Stromal cell of bone marrow (primary cell): Measurements from ENCODE around the gene SEC24D.
"Not testable (repeated sequence)": the region's sequence is repeated elsewhere in the genome, so short reads cannot be mapped to it uniquely, and the experiment has no call there.

Experiments used
- DNase-seq: peaks from one replicate; pipeline ENCODE4 v3.0.0-alpha.2; 2012; ENCODE audit warnings: low read depth

SEC24D gene, protein sequence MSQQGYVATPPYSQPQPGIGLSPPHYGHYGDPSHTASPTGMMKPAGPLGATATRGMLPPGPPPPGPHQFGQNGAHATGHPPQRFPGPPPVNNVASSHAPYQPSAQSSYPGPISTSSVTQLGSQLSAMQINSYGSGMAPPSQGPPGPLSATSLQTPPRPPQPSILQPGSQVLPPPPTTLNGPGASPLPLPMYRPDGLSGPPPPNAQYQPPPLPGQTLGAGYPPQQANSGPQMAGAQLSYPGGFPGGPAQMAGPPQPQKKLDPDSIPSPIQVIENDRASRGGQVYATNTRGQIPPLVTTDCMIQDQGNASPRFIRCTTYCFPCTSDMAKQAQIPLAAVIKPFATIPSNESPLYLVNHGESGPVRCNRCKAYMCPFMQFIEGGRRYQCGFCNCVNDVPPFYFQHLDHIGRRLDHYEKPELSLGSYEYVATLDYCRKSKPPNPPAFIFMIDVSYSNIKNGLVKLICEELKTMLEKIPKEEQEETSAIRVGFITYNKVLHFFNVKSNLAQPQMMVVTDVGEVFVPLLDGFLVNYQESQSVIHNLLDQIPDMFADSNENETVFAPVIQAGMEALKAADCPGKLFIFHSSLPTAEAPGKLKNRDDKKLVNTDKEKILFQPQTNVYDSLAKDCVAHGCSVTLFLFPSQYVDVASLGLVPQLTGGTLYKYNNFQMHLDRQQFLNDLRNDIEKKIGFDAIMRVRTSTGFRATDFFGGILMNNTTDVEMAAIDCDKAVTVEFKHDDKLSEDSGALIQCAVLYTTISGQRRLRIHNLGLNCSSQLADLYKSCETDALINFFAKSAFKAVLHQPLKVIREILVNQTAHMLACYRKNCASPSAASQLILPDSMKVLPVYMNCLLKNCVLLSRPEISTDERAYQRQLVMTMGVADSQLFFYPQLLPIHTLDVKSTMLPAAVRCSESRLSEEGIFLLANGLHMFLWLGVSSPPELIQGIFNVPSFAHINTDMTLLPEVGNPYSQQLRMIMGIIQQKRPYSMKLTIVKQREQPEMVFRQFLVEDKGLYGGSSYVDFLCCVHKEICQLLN

DNA sequence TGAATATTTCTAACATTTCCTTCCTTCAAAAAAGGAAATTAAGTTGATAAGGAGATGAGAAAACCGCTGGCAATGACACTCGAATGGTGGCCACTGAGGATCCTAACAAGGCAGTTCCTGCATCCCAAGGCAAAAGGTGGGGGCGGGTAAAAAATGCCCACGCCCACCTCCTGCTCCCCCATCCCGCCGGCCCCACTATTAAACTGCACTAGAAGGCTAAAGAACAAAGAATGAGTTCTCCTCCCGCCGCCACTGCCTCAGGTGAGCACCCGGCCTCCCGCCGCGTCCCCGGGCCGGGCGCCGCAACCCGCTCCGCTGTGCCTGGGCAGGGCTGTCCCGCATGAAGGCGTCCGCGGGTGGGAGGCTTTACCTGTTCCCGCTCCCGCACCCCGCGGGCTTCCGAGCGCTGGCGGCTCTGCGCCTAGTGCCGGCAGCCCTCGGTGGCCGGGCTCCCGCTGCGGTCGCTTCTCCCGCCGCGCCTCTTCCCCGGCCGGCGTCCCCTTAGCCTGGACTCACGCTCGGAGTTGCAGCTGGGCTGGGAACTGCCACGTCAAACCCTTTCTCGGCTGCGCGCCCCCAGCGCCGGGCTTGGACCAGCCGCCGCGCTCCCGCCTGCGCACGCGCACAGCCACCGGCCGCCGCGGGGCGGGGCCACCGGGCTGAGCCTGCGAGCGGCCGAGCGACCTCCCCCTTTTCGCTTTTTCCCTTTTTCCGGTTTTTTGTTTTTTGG is at the start of gene SEC24D:
Gene SEC24D (minus strand): TSS at position 556 of the 730 bp plus-strand sequence. CDS start 2,430 bp downstream, outside the sequence.
- peak; percentile 79 for DNase-seq

DNA sequence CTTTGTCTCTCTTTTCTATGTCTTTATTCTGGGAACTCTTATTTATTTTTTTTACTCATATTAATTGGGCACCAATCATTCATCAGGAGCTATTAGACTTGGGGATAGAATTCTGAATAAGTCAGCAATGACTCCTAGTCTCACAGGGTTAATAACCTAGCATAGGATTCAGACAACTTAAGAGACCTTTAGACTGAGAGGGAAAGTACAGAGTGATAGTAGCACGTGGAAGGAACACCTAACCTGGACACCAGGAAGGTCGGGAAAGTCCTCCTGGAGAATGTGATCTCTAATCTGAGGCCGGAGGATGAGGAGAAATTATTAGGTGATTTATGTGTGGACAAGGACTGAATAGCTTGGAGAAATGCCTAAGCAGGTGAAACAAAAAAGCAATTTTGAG is 48.8 kb upstream of the SEC24D start:
- DNase-seq: no peak

DNA sequence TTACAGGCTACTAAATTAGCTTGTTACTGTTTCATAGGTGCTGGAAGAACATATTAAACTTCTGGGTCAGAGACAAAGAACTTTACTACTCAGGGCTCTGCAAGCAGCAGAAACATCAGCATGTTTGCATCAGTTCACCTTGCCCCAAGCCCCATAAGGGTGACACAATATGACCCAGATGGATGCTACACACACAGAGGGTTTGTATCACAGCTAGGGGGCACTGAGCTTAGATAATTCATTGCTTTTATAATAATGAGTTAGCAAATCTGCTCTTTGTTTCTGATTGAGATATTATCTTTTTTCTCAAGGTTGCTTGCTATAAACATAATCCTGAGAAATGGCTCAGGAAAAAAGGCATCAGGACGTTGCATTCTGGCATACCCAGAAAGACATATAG is 47.9 kb upstream of the SEC24D start:
- DNase-seq: no peak

DNA sequence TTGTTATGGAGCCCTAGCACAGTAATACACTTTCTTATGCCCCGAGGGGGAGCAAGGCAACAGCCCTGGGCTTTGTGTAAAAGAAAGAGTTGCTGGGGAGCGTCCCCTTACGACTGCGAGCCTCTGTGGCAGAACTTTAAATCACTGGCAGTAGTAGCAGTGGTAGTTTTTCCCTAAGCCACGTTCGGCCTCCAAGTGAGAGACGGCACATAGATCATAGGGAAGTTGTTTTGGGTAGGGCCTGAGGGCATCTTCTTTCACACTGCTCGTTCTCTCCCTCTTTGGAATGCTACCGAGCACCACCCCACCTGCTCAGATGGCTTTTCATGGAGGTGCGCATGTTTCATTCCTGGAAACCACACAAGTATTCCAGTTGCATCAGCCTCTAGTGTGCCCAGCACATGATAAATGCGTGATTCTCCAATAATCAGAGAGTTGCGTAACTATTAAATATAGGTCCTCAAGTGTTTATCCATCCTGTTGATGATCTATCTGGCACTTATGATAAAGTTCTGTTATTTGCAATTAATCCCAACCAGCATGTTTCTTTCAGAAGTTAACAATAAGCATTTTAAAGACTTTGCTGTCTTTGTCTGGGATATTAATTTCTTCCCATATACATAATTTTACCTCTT is 45.7 kb upstream of the SEC24D start:
- DNase-seq: no peak

DNA sequence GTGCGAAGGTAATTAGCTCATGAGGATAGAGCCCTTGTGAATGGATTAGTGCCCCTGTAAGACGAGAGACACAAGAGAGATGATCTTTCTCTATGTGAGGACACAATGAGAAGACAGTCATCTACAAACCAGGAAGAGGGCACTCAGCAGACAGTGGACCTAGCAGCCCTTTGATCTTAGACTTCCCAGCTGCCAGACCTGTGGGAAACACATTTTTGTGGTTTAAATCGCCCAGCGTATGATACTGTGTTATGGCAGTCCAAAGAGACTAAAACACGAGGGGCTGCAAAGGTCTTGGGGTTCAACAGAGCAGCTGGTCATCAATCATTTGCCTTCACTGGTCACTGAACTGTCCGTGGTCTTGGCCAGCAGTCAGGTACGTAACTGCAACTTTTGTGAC is 43.5 kb upstream of the SEC24D start:
- no peak for DNase-seq

DNA sequence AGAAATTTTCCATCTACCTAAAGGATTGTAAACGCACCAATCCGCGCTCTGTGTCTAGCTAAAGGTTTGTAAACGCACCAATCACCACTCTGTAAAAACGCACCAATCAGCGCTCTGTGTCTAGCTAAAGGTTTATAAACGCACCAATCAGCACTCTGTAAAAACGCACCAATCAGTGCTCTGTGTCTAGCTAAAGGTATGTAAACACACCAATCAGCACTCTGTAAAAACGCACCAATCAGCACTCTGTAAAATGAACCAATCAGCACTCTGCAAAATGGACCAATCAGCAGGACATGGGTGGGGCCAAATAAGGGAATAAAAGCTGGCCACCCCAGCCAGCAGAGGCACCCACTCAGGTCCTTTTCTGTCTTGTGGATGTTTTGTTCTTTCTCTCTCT is 42.6 kb upstream of the SEC24D start:
- not testable (repeated sequence) for DNase-seq

DNA sequence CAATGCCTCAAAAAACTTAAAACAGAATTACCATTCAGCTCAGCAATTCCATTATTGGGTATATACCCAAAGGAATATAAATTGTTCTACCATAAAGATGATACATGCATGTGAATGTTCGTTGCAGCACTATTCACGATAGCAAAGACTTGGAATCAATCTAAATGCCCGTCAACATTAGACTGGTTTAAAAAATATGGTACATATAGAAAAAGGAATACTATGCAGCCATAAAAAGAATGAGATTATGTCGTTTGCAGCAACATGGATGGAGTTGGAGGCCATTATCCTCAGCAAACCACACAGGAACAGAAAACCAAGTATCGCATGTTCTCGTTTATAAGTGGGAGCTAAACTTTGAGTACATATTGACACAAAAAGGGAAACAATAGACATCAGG is 41.9 kb upstream of the SEC24D start:
- DNase-seq: no peak

DNA sequence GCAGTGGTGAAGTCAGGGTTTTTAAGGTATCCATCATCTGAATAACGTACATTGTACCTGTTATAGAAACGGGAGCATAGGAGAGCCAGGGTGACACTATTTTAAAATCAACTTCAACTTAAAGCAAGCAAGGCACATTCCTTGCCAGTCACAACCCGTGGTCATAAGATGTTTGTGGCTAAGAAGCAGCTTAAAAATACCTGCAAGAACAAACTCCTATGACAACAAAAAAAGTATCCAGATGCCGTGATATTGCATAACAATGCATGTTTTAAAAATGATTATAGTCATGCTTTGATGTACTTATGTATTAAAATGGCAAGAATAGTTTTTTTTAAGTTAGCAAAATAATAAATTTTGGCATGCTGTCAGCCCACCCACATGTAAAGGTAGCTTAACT is 36.3 kb upstream of the SEC24D start:
- no peak for DNase-seq

DNA sequence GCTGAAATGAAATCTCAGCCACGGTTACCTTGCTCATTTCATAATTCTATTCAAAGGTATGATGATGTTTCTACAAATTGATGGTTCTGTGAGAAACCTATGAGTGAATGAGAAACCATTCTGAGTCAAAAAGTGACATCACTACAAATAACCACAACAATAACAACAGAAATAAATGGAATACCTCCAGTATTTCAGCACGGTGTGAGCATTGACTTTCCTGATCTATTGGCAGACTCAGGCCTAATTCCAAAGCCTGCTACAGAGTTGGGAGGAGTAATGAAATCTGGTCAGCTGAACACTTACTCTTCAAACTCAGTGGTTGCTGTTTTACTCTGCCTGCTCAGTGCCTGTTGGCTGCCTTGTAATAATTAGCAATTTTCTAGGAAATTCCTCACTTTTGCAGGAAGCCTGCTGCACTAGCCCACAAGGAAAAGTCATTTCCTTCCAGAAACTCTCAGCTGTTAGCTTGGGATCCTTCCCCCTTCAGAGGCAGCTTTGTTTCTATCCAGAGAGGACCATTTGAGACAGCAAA is 33.9 kb upstream of the SEC24D start:
- no peak for DNase-seq

DNA sequence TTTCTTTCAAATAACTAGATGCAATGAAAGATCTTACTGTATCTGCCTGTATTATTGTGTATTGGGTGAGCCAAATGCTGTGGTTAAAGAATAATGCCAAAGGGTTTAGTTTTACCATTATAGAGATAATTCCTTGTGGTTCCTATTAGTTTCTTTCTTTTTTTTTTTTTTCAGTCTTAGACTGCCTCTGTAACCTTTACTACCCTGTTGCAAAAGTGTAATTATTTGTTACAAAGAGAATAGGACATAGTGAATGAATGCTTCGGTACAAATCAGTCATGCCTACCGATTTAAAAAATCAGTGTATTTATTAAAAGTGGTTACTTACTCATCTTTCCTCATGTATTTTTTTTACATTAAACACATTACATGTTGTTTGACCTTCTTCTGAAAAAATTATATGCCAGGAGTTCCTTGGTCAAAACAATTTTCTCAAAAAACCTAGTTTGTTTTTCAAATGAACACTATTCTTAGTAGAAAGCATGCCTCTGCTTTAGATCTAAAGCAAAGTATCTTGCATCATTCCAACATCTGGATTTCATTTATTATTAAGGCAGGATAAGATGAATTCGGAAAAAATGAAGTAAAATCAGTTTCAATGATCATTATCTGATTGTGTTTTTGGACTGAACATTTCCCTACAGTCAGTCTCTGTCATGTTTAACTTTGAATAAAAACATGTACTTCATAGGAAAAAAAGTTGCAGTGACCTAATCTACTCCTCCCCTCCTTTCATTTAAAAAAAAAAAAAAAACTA is 31.6 kb upstream of the SEC24D start:
- DNase-seq: no peak

DNA sequence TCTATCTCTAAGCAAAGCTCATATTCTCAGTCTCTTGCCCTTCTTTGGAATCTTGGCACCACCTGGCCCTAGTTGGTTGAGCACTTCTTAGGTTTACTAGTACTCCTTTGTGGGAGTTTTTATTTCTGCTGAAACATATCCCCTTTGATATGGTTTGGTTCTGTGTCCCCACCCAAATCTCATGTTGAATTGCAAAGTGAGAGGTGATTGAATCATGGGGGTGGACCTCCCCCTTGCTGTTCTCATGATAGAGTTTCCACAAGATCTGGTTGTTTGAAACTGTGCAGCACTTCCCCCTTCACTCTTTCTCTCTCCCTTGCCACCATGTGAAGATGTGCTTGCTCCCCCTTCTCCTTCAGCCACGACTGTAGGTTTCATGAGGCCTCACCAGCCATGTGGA is 30.5 kb upstream of the SEC24D start:
- DNase-seq: no peak

DNA sequence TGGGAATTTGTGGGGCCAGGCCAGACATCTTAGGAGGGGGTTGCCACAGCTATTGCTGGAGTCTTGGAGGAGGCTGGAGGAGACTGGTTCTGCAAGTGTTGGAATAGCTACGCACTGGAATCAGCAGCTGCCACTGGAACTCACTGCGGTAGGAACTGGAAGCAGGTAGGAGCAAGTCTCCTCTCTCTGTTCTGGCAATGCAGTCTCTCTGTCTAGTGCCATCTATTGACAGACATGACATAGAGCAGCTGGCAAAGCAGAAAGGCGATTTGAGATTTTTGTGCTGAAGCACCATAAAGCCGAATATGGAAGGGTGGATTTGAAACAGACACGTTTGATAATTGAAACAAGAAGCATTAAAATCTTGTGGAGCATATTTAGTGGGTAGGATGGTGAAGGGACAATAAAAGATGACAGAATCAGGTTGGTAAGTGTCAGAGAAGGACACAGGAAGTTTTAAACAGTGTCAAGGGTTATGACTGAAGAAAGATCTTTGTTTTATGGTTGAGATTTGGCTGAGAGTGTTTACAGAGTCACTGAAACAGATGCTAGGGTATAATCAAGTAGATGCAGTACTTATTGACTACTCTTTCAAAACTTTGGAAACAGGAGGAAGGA is 29.3 kb upstream of the SEC24D start:
- peak; percentile 34 for DNase-seq

DNA sequence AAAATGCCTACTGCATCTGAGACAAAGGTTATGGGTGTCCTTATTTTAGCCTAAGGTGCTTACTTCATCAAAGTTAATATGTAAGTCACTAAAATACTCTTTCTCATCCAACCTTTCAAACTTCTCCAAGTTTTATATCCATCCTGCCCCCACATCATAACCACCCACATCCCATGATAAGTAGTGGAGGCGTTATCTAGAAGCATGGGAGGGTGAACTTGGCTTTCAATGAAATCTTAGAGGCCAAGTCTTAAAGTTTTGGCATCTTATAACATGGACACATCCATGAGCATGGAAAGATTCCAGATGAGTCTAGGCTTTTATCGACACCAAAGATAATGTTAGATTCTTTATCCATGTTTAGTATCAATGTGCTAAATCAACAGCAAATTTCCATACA is 22.9 kb upstream of the SEC24D start:
- no peak for DNase-seq

DNA sequence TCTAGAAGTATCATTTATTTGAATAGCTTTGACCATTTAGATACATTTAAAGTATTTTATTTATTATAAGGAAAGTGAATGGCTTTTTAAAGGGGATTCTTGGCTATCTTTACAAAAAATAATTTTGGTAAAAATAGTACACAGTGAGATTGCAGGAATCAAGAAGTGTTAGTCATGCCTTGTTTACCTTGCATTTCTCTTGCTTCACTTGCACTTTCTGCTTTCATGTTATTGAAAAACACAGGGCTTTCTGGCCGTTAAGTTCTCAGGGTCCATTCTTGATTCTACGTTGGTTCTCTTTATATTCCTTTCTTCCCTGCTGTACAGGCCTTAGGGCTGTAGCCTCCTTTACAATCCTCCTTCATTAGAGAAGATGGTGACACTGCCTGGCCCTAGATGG is 21.8 kb upstream of the SEC24D start:
- DNase-seq: no peak

DNA sequence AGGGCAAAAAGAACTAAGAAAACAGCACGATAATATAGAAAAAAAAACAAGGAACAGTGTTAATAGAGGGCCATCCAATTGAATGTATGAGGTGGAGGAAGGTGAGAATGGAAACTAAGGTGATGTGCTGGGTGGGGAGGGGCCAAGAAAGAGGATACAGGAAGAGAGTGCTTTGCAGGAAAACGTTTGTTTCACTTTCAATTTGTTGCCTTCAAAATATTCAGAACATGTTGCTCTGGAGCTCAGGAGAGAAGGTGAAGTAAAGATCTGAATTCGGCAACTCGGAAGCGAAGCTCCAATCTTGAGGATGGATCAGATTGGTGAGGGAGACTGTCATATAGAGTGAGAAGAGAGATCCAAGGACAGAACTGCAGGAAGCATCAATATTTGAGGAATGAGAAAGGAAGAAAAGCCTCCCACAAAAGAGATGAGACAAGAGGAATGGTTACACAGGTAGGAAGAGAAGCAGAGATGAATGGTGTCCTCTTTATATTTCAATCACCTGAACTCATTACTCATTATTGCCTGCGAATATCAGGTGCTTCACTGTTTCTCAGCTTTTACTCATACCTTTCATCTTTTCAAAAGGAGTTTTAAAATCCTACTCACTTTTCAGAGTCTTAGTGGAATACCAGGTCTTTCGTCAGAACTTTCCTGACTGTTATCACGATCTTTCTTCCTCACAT is 14.7 kb upstream of the SEC24D start:
- DNase-seq: no peak

DNA sequence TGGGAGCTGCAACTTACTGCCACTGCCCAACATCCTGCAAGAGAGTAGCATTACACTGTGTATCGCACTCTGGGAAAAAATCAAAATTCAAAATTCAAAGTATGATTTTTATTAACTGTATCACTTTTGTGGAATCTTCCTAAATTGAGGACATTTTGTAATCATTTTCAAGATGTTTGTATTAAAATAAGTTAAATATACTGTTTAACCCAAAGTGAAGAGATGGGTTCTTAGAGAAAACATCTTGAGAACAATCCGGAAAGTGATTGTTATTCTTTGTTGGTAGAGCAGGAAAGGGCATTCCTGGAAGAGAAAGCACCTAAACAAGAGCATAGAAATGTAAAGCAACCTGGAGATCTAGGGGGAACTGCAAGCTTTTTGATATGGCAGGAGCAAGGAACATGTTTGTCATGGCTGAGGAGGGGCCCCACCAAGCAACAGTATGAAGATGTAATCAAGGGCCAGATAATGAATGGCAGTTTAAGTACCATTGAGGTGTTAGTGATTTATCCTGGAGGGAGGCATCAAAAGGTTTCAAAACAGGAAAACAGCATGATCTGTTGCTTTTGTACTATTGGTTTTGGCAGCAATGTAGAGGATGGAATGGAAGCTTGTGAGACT is 14.1 kb upstream of the SEC24D start:
- DNase-seq: no peak

DNA sequence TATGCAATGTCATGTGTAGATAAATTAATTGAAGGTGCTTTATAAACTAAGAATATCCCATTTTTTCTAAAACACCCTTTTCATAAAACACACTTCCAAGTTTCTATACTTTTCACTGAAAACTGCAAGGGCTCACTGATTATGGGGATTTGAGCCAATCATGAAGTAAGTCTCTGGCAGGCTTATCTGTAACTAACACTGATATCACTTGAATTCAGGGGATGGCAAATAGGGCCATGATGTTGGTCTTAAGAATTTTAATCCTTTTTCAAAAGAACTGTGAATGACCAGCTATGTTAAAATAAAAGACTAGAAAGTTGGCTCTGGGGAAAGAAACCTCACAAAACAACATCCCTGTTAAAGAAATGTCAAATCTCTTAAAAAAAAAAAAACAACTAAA is 13.0 kb upstream of the SEC24D start:
- no peak for DNase-seq

DNA sequence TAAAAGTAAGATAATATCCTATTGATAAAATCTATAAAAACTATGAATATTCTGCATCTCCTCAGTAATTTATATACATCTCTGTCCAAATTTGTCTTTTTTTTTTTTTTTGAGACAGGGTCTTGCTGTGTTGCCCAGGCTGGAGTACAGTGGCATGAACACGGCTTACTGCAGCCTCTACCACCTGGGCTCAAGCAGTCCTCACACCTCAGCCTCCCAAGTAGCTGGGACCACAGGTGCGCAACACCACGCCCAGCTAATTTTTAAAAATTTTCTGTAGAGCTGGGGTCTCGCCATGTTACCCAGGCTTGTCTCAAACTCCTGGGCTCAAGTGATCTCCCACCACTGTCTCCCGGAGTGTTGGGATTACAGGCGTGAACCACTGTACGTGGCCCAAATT is 12.3 kb upstream of the SEC24D start:
- DNase-seq: no peak

DNA sequence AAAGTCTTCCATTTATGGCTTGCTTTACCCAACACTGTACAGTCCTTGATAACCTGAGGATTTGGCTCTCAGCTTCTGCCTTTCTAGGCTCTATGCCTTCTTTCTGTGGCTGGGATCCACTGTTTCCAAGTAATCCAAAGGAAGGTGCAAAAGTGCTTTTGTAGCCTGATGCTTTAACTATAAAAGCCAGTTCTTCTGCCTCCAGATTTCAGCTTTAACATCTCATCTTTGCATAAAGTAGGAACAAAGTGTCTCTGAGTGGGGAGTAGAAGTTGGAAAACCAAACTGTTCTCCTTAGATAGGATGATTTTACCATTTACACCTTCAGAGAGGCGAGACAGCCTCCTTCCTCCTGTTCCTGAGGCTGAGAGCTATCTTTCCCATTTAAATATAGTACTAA is 11.1 kb upstream of the SEC24D start:
- no peak for DNase-seq
